ENCODE data around the gene SPOP. TPM values are rescaled to one million over a fixed set of nuclear protein-coding genes. Genes with fewer than 3 reads are reported as not detected.

SPOP gene
- total and polyA plus RNA-seq, 2 experiments from 2014 or later: 51.2 to 65.7 TPM

DNA sequence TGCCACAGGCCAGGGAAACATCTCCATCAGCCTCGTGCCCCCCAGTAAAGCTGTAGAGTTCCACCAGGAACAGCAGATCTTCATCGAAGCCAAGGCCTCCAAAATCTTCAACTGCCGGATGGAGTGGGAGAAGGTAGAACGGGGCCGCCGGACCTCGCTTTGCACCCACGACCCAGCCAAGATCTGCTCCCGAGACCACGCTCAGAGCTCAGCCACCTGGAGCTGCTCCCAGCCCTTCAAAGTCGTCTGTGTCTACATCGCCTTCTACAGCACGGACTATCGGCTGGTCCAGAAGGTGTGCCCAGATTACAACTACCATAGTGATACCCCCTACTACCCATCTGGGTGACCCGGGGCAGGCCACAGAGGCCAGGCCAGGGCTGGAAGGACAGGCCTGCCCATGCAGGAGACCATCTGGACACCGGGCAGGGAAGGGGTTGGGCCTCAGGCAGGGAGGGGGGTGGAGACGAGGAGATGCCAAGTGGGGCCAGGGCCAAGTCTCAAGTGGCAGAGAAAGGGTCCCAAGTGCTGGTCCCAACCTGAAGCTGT lies 98.9 kb downstream of the SPOP start:
- WGBS (ENCODE audit: low lambda C conversion rate, missing lambda C conversion rate): 94% methylated on average over 17 of the region's 17 CpGs
- no peaks in the 10 kb centered on the region for H4K20me1 ChIP-seq (ENCODE audit: insufficient read depth, poor library complexity, severe bottlenecking)

GRCh38 chr17:49578414-49578813 lies 99.5 kb downstream of the SPOP start:
- no peak for DNase-seq (ENCODE audit: low spot score)
- H3K9me2 ChIP-seq (replicated peaks; ENCODE audit: insufficient read depth): no peaks in the 10 kb centered on the region
- H3K79me2 ChIP-seq: no peaks in the 10 kb centered on the region
- H3K27ac ChIP-seq: no peak overlapping the region
- H3K9me3 ChIP-seq (ENCODE audit: low read depth): no peaks in the 10 kb centered on the region
- H4K20me1 ChIP-seq (ENCODE audit: insufficient read depth, poor library complexity, severe bottlenecking): no peaks in the 10 kb centered on the region
- TF ChIP-seq EZH2phosphoT487 (IDR thresholded peaks at IDR 0.05; ENCODE audit: low read depth, severe bottlenecking, unreplicated experiment): no peak
- TF ChIP-seq CTCF (IDR thresholded peaks at IDR 0.05; ENCODE audit: poor library complexity): no peak
- no peak for TF ChIP-seq EZH2 (IDR thresholded peaks at IDR 0.05; ENCODE audit: borderline replicate concordance)
- peaks cover 29% of the 10 kb centered on the region for H3K27me3 ChIP-seq
- H3K4me3 ChIP-seq: no peak overlapping the region
- H3K36me3 ChIP-seq (replicated peaks; ENCODE audit: insufficient read depth, low read depth): no peaks in the 10 kb centered on the region
- 100% methylated on average over 5 of the region's 13 CpGs for WGBS (ENCODE audit: low lambda C conversion rate, missing lambda C conversion rate)
- no peak overlapping the region for H2AFZ ChIP-seq
- no peak overlapping the region for H3K4me2 ChIP-seq
- H3K4me1 ChIP-seq (ENCODE audit: insufficient read depth): peaks cover 10% of the 10 kb centered on the region

More for the DNA sequence above, 98.9 kb downstream of the SPOP start:
- no peaks in the 10 kb centered on the region for H3K79me2 ChIP-seq
- no peak overlapping the region for H2AFZ ChIP-seq
- no peak for DNase-seq (ENCODE audit: low spot score)
- no peaks in the 10 kb centered on the region for H3K9me2 ChIP-seq (replicated peaks; ENCODE audit: insufficient read depth)
- H3K36me3 ChIP-seq (replicated peaks; ENCODE audit: insufficient read depth, low read depth): no peaks in the 10 kb centered on the region
- H3K4me2 ChIP-seq: no peak overlapping the region
- H3K27ac ChIP-seq: no peak overlapping the region
- H3K4me1 ChIP-seq (ENCODE audit: insufficient read depth): peaks cover 10% of the 10 kb centered on the region
- H3K4me3 ChIP-seq: no peak overlapping the region
- peaks cover 25% of the 10 kb centered on the region for H3K27me3 ChIP-seq
- no peak for TF ChIP-seq EZH2 (IDR thresholded peaks at IDR 0.05; ENCODE audit: borderline replicate concordance)
- TF ChIP-seq EZH2phosphoT487 (IDR thresholded peaks at IDR 0.05; ENCODE audit: low read depth, severe bottlenecking, unreplicated experiment): no peak
- TF ChIP-seq CTCF (IDR thresholded peaks at IDR 0.05; ENCODE audit: poor library complexity): no peak
- H3K9me3 ChIP-seq (ENCODE audit: low read depth): no peaks in the 10 kb centered on the region

DNA sequence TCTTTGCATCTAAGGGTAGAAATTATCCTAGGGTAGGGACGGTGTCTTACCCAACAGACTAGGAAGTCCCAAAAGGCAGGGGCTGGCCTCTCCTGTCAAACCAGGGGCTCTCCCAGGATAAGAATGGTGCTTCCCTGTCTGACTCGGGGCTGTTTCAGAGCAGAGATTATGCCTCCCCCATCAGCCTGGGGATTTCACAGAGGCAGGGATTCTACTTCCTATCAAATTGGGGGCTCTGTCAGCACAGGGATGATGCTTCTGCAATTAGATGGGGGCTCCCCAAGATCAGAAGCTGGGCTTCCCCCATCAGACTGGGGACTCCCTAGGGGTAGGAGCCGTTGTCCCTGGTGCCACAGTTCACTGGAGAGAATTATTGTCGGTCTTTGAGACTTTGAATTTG lies 99.9 kb downstream of the SPOP start:
- Histone ChIP-seq H3K79me2 (no peaks in the 10 kb centered on the region), H4K20me1 (ENCODE audit: insufficient read depth, poor library complexity, severe bottlenecking) (no peaks in the 10 kb centered on the region), H3K27ac (no peak overlapping the region), H3K27me3 (peaks cover 33% of the 10 kb centered on the region), H3K4me1 (ENCODE audit: insufficient read depth) (peaks cover 10% of the 10 kb centered on the region), H3K36me3 (replicated peaks; ENCODE audit: insufficient read depth, low read depth) (no peaks in the 10 kb centered on the region), H2AFZ (no peak overlapping the region), H3K9me3 (ENCODE audit: low read depth) (no peaks in the 10 kb centered on the region), H3K4me3 (no peak overlapping the region), H3K4me2 (no peak overlapping the region), H3K9me2 (replicated peaks; ENCODE audit: insufficient read depth) (no peaks in the 10 kb centered on the region)
- no peak for DNase-seq (ENCODE audit: low spot score)
- TF ChIP-seq CTCF (IDR thresholded peaks at IDR 0.05; ENCODE audit: poor library complexity) (no peak), EZH2phosphoT487 (IDR thresholded peaks at IDR 0.05; ENCODE audit: low read depth, severe bottlenecking, unreplicated experiment) (no peak), EZH2 (IDR thresholded peaks at IDR 0.05; ENCODE audit: borderline replicate concordance) (no peak)
- 80% methylated on average over 4 of the region's 4 CpGs for WGBS (ENCODE audit: low lambda C conversion rate, missing lambda C conversion rate)

DNA sequence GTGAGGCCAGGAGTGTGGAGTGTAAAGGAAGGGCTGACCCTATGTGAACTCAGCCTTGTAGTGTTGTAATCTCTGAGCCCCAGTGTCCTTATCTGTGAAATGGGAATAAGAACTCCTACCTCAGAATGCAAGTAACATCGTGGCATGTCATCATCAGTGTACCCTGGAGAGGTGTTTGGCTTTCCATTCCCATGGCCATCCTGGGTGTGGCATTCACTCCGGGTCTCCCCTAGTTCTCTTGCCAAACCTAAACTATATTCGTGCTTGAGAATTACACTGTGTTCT lies 100.3 kb downstream of the SPOP start:
- Histone ChIP-seq H3K27me3 (peaks cover 37% of the 10 kb centered on the region), H3K79me2 (no peaks in the 10 kb centered on the region), H3K4me3 (no peak overlapping the region), H3K9me3 (ENCODE audit: low read depth) (no peaks in the 10 kb centered on the region), H3K4me2 (peak overlapping the region; percentile 100), H3K27ac (no peak overlapping the region), H2AFZ (no peak overlapping the region), H3K9me2 (replicated peaks; ENCODE audit: insufficient read depth) (no peaks in the 10 kb centered on the region), H3K4me1 (ENCODE audit: insufficient read depth) (peaks cover 10% of the 10 kb centered on the region), H4K20me1 (ENCODE audit: insufficient read depth, poor library complexity, severe bottlenecking) (no peaks in the 10 kb centered on the region), H3K36me3 (replicated peaks; ENCODE audit: insufficient read depth, low read depth) (no peaks in the 10 kb centered on the region)
- no peak for TF ChIP-seq EZH2 (IDR thresholded peaks at IDR 0.05; ENCODE audit: borderline replicate concordance)
- no peak for TF ChIP-seq CTCF (IDR thresholded peaks at IDR 0.05; ENCODE audit: poor library complexity)
- TF ChIP-seq EZH2phosphoT487 (IDR thresholded peaks at IDR 0.05; ENCODE audit: low read depth, severe bottlenecking, unreplicated experiment): no peak
- no peak for DNase-seq (ENCODE audit: low spot score)
- WGBS (ENCODE audit: low lambda C conversion rate, missing lambda C conversion rate): 73% methylated on average over 3 of the region's 3 CpGs
